BJ (cell line): ENCODE data around the gene CBLN3. TPM values are rescaled to one million over a fixed set of nuclear protein-coding genes. Genes with fewer than 3 reads are reported as not detected.

Experiments used
- CTCF ChIA-PET: fragments of 350-600 bp; formaldehyde crosslinking; extraction: SDS; loops from one replicate; lab custom pipeline; 2021; ENCODE audit warnings: antibody characterized with exemption, inconsistent platforms; lab: Yijun Ruan, JAX
- POLR2A ChIA-PET: fragments of 300-600 bp; sonication (Branson Sonifier 250); formaldehyde crosslinking; extraction: SDS; loops from one replicate; lab custom pipeline; 2021; ENCODE audit warnings: antibody characterized with exemption; lab: Charles Lee
- DNase-seq: peaks from one replicate; pipeline ENCODE4 v3.0.0-alpha.2; 2011; ENCODE audit warnings: low read depth
- H3K27me3 ChIP-seq: 2 replicates; pipeline ENCODE4 v1.6.0; 2011; ENCODE audit warnings: low read length; ENCODE audit not compliant: control insufficient read depth, insufficient read depth
- H3K36me3 ChIP-seq: 2 replicates; pipeline ENCODE4 v1.5.1; 2011; ENCODE audit warnings: low read length; ENCODE audit not compliant: control insufficient read depth, insufficient read depth
- H3K4me3 ChIP-seq: 2 replicates; pipeline ENCODE4 v1.5.1; 2011; ENCODE audit warnings: low read depth, mild to moderate bottlenecking, control low read depth, low read length
- CTCF ChIP-seq: IDR thresholded peaks from 2 replicates; pipeline ENCODE4 v1.5.1; 2011; ENCODE audit warnings: low read depth, mild to moderate bottlenecking, control low read depth, inconsistent platforms, low read length, moderate library complexity; ENCODE audit not compliant: insufficient read depth
- polyA plus RNA-seq: library from polyadenylated mRNA; depleted of rRNA; stranded (reverse); fragments of >200 nt; gene quantifications from 2 replicates; pipeline ENCODE4 v1.2.3, GENCODE V29; 2011

The CBLN3 gene
- polyA plus RNA-seq, 1 experiment = 8.6 TPM

DNA sequence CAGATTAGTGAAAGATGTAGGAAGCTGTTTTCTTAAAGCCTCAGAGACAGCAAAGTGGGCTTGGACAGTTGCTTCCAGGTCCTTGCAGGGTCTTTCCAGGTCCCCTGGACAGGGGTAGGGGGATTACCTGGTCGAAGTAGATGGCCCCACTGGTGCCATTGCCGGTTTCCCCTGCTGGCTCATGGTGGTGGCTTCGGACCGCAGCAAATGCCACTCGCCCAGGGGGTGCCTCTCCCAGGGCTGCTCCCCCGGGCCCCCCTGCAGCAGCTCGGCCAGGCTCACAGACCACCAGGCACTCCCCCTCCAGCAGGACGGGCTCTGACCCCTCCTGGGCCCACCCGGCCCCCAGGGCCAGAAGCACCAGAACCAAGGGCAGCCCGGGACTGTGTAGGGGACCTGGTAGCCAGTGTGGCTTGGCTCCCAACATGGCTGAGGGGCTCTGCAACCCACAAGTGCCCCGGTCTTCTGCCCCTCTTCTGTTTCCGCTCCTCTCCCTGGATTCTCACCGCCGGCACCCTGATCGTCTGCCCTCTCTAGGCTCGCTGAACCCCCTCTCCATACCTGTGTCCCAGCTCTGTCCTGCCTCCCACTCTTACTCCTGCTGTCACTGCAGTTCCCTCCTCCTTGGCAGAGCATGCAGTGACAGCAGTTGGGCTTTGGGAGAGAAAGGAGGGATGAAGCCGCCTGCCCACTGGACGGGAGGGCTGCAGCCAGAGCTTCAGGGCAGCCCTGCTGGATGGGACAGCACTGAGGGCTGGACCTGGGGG is 657 bp downstream of the CBLN3 start:
- ChIA-PET POLR2A (no interaction called here), CTCF (interaction anchor here (1.2 to 11.6 kb wide), 6 partner anchors 9 to 119 kb away, joined by 3 to 491 read pairs (median 34); partner anchors contain the start of genes ADCY4, LTB4R2, NFATC4 and RIPK3)
- Histone ChIP-seq H3K4me3 (peak overlapping the region; percentile 58), H3K27me3 (no peaks in the 10 kb centered on the region), H3K36me3 (peaks cover 13% of the 10 kb centered on the region)
- TF ChIP-seq CTCF = no peak
- no peak for DNase-seq

DNA sequence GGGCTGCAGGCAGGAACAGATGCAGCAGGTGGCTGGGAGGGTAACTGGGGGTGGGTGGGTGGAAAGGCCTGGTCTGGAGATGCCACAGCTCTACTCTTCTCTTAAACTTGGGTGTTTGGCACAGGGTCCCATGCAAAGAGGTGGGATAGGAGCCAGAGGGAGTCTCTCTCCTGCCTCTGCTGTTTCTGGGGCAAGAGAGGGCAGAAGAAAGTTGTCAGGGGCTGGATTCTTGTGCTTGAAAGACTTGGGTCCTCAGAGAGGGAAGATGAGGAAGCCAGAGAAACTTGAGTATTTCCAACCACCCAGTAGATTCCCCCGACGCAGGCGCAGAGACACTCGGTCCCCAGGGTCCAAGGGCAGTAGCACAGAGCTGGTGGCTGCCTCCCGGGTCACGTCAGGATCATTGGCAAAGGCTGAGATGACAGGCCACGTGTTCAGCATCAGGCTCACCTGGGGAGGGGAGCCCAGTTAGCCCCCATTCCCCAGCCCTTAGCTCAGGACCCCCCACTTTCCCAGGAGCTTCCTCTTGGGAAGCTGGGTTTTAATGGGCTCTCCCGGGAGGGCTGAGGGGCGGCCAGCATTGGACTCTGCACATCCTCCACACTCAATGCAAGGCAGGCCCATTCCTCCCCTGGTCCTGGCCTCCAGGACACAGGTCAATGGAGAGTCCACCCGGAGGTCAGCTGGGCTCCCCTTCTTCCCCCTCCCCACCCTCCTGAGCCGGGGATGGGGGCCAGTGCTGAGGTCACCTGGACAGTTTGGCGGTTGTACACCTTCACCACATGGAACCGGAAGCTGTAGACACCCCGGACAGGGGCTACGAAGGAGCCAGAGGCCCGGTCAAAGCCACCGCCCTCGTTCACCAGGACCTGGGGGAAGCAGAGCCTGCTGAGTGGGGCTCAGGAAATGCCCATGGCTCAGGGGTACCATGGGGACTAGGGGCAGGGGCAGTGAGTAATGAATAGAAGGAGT is 1.6 kb downstream of the CBLN3 start:
- Histone ChIP-seq H3K4me3 (no peak overlapping the region), H3K36me3 (peaks cover 11% of the 10 kb centered on the region), H3K27me3 (no peaks in the 10 kb centered on the region)
- CTCF ChIA-PET = interaction anchor here (1.0 to 11.6 kb wide), 3 partner anchors 9 to 93 kb away, joined by 6 to 491 read pairs (median 7); partner anchors contain the start of genes ADCY4 and RIPK3
- no peak for TF ChIP-seq CTCF
- no peak for DNase-seq
- POLR2A ChIA-PET = no interaction called here

GRCh38 chr14:24426912-24427536 is 2.4 kb downstream of the CBLN3 start:
- CTCF ChIA-PET = interaction anchor here (1.5 to 11.6 kb wide), 3 partner anchors 10 to 94 kb away, joined by 6 to 491 read pairs (median 33); partner anchors contain the start of genes ADCY4 and RIPK3
- no peak for TF ChIP-seq CTCF
- Histone ChIP-seq H3K27me3 (no peaks in the 10 kb centered on the region), H3K4me3 (no peak overlapping the region), H3K36me3 (peaks cover 4% of the 10 kb centered on the region)
- no peak for DNase-seq
- POLR2A ChIA-PET = no interaction called here

DNA sequence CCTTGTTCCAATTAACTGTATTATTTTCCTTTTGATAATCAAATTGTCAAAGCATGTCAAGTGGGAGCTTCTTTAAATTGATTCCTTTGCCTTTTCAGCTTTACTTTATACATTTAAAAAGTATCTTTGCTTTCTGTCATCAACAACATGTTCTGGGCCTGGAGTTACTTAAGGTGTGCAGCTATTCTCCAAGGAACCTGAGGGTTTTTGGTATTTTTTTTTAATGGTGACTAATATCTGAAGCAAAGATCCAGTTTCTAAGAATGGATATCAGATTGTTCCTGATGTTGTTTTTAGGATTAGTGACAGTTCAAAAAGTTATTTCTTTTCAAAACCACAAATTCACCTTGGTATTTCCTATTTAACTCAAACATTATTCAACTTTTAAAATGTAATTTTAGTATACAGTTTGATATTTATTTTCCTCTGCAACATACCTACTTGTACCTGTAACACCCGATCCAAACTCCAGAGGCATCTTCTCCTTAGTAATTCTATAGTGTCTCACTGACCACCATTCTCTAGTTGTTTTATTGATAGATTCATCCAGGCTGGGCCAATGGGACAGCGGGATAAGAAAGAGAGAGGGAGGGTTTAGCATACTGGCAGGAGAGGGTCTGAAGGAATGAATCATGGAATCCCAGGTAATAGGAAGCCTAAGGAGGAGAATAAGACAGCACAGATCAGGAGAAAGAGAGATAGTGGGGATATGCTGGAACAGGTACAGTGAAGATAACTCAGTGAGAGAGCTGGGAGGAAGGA is 3.1 kb downstream of the CBLN3 start:
- TF ChIP-seq CTCF = no peak
- CTCF ChIA-PET = interaction anchor here (1.5 to 4.3 kb wide), 4 partner anchors 11 to 94 kb away, joined by 6 to 33 read pairs (median 8); no protein-coding TSS in a partner anchor
- Histone ChIP-seq H3K4me3 (no peak overlapping the region), H3K27me3 (no peaks in the 10 kb centered on the region), H3K36me3 (peaks cover 1% of the 10 kb centered on the region)
- POLR2A ChIA-PET = no interaction called here
- no peak for DNase-seq
